CD4-positive, alpha-beta T cell treated with Interleukin-17A for 1 hour (primary cell): Measurements from ENCODE around the gene CSNK1G1.

ENCODE experiments used
- DNase-seq: peaks from one replicate; pipeline ENCODE4 v3.0.0-alpha.2; 2020

Gene CSNK1G1

DNA sequence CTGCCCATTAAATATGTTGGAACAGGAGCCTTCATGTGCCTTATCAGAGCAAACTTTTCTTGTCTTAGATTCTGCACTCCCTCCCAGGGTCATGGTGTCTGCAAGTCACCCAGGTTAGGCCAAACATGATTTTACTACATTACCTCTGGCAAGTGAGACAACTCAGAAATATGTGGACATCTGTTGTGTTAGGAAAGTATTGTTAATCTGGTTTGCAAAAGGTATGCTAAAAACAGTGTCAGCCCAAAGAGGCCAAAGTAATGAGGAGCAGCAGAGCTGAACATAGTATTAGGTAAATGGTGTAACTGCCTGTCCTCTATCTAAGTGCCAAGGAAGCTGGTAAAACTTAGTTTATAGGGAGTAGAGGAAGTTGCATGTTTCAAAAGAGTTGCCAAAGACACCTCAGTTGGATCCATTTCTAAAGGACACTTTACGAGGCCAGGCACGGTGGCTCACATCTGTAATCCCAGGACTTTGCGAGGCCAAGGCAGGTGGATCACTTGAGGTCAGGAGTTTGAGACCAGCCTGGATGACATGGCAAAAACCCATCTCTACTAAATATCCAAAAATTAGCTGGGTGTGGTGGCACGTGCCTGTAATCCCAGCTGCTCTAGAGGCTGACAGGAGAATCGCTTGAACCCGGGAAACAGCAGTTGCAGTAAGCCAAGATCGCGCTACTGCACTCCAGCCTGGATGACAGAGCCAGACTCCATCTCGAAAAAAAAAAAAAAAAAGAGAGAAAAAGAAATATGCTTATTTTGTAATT lies 170.6 kb downstream of the CSNK1G1 start:
- no peak for DNase-seq

DNA sequence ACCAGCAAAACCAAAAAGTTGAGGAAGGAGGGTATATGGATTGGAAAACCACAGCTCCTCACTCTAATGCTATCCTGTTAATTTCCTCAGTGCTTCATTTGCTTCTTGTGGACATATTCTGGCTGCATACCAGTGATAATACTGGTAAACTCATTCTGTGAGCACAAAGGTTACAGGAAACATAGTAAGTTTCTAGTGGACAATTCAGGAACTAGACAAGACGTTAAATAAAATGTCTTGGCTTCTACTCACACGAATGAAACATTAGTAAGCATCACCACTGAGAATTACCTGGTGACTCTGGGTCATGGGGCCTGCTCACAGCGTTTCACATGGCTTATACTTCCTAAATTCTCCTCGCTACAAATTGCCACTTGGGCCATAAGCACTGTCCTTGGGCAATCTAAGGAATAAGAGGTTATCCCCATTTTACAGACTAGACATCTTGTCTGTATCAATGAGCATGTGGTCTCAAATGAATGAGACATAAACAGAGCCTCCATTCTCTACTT lies 173.1 kb downstream of the CSNK1G1 start:
- no peak for DNase-seq

DNA sequence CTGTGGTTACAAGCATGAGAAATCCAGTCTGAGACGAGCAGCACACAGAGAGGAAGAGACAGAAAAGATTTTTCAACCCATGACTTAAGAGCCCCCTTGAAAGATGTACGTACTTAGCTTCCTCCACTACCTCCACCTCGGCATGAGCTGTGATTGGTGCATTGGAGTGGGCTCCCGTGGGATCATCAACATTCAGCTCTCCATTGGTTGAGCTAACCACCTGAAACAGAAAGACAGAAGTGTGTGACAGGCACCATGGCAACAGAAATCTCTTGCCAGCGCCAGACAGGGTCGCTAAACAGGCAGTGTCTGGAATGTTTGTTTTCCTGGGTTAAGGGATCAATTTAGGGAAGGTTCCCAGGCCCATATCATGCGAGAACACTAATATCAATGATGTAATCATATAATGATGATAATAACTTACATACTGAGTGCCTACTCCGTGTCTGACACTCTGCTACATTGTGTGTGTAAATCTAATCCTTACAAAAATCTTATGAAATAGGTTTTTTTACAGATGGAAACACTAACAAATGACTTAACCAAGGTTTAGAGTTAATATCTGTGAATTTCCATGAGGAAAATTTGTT lies 175.6 kb downstream of the CSNK1G1 start:
- DNase-seq, result no peak

DNA sequence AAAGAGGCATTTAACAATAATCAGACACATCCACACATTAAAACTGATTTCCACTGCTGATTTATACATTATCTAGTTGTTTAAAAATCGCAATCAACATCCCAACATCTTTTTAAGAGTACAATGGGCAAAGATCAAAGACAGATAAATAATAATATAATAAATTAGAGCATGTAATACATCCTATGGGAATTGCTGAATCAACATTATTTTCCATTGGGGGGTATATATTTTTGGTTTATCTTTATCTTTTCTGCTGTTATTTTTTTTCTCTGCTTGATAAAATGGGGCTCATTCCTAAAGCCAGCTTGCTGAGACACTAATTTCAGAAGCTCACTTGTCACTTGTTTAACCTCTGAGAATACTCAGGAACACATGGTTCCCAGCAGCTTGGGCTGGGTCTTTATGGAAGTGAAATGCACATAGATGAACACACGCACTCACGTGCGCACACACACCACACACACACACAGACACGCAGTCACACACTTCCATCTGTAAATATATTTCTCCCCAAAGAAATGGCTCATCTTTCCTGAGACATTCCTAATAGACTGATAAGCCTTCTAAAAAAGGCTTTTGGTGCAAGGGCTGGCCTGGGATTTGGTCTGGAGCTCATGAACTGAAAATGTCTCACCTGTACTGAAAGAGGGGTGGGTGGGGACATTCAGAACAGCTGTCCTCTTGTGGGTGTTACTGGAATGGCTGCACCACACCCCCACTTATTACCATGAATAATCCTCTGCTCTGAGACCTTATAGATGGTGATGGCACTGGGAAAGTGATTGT lies 189.7 kb downstream of the CSNK1G1 start:
- DNase-seq, result no peak

DNA sequence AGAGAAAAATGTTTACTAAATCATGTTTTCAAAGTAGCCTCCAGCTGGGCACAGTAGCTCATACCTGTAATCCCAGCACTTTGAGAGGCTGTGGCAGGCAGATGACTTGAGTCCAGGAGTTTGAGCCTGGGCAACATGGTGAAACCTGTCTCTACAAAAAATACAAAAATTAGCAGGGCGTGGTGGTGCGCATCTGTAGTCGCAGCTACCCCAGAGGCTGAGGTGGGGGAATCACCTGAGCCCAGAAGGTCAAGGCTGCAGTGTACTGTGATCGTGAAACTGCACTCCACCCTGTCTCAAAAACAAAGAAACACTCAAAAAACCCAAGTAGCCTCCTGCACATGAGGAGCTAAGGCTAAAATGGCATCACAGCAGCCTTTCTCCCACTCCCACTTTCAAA lies 191.5 kb downstream of the CSNK1G1 start:
- DNase-seq, result no peak

DNA sequence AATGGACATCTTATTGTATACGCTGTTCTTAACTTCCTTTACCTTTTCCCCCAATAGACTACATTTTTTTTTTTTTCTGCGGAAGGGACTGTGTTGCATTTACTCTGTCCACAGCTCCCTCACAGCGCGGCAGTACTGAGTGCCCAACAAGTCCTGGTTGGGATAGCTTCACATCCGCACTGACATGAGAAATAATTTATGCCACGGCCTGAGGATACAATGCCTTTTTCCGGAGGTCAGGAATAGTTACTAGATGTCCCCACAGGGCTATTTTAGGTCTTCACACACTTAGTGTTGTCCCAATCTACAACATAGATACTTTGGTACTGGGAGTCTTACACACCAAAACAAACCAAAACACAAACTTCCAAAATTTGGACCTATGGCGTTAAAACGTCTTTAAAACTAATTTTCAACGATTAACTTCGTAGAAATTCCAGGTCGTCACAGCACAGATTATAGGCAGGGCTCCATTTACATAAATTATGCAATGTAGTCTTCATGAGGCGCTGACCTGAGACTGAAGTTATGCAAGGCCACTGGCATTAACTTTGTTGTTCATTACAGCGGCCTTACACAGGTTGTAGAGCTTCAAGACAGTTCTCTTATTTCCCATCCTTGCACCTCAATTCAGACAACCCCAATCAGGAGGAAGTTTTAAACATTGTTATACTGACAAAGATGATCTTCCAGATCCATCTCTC lies 192.2 kb downstream of the CSNK1G1 start:
- no peak for DNase-seq

DNA sequence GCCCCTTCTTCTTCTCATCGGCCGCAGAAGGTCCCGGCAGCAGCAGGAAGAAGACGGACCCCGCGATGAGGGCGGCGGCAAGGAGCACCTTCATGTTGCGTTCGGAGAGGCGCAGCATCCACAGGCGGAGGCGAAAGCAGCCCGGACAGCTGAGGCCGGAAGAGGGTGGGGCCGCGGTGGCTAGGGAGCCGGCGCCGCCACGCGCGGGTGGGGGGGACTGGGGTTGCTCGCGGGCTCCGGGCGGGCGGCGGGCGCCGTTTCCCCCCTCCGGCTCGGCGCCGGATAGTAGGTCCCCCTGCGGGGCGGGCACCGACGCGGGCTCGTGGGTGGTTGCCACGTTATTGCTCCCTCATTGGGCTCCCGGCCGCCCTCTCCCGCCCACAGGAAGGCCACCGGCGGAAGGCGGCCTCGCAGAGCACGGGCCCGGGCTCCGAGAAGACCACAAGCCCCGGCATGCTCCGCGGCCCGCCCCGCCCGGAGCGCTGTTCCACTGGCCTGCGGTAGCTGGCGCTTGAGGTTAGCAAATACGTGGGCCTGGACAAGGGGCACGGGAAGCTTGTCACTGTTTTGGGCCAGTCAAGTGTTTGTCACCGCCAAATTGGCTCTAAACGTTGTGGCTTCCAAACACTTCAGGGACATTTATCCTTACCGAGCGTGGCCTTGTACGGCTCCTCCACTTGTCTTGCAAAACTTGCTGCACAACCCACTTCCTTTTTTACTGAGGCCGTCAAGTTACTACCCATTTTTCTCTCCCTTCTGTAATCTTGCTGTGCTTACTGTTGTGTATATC lies 192.9 kb downstream of the CSNK1G1 start, which contains the start of gene PPIB:
TSS of gene PPIB (minus strand) at position 154 of the 790 bp plus-strand sequence. CDS start at position 118, 36 bp downstream.
- peak; percentile 97 for DNase-seq

DNA sequence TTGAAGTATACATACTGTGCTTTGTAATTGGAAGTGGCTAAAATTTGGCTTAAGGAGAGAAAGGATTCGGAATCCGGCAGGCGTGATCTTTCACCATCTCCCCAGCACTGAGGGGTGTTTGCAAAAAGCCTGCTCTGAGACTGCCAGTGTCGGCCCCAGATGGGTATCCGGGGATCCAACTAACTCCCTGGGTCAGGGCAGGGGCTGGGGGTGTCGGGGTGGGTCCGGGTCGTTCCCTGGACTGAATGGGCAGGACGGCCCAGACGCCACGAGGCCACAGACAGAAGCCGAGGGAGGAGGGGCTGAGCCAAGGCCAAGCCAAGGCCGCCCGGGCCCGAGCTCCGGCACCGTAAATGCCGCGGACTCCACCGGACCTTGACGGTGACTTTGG lies 193.5 kb downstream of the CSNK1G1 start:
- no peak for DNase-seq

DNA sequence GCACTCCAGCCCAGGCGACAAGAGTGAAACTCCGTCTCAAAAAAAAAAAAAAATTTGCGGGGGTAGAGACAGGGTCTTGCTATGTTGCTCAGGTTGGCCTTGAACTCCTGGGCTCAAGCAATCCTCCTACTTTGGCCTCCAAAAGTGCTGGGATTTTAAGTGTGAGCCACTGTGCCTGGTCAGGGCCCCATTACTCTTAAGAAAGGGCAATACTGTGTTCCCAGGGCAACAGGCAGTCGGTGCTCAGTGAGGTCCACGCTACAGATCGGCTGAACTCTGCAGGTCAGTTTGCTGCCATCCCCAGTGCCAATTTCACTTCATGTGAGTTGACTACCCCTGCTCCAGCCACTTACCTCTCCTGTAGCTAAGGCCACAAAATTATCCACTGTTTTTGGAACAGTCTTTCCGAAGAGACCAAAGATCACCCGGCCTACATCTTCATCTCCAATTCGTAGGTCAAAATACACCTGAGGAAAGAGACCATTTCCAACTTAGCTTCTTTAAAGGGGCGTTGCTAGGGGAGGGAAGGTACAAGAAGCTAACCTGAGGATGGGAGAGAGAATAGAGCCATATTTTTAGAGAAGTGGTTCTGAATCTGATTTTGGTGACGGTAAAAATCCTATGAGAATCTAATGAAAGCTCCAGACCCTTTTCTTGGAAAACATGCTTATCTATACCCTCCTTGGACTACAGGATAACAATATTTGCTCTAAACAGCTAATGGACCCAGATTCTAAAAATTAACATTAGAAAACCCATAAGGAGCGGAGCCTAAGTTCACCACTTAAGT lies 194.1 kb downstream of the CSNK1G1 start:
- DNase-seq, result no peak

DNA sequence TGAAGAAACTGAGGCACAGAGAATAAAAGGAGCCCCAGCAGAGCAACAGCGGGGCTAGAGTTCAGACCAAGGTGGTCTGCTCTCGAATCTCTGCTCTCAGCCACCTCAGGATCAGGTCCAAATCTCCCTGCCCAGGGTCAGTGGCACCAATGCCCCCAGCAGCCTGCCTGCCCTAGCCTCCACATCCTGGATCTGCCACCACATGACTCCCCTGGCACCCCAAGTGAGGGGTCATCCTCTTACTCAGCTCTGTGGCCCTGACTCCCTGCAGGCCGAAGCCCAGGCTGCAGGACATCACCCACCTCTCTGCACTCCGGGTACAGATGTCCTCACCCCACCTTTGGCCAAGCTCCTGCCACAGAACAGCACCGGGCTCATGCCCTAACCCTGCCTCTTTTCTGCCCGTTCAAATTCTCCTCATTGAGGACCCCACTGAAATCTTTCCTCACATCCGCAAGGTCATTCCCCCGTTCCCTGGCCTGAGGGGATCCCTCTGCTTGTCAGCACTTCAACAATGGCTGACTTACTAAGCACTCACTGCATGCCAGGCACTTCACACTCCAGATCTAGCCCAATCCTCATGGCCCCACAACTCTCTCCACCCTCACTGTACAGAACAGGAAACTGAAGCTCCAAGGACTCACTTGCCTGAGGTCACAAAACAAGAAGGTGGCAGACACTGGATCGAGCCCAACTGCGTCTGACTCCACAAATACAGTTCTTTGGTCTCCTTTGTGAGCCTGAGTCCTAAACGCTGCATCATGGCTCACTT lies 197.4 kb downstream of the CSNK1G1 start:
- no peak for DNase-seq

DNA sequence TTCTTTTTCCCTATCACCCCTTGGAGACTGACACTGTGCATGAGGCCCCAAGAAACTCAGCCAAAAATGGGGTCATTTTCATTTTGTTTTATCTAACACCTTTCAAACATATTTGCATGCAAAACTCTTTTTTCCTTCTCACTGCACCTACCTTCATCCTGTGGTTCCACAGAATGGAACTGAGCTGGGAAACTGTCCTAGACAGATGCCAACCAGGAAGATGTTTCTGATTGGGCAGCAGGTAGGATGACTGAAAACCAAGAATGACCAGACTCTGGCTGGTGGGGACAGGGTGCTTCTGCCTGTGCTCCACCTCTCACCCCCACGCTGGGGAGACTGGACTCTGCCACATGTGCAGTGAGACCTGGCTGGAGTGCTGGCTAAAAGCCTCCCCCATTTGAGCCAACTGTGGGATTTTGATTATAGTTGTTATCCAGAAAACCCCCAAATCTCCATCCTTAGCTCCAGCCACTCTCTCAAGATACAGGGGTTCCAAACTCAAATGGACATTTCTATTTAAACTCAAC lies 198.3 kb downstream of the CSNK1G1 start:
- DNase-seq, result no peak

DNA sequence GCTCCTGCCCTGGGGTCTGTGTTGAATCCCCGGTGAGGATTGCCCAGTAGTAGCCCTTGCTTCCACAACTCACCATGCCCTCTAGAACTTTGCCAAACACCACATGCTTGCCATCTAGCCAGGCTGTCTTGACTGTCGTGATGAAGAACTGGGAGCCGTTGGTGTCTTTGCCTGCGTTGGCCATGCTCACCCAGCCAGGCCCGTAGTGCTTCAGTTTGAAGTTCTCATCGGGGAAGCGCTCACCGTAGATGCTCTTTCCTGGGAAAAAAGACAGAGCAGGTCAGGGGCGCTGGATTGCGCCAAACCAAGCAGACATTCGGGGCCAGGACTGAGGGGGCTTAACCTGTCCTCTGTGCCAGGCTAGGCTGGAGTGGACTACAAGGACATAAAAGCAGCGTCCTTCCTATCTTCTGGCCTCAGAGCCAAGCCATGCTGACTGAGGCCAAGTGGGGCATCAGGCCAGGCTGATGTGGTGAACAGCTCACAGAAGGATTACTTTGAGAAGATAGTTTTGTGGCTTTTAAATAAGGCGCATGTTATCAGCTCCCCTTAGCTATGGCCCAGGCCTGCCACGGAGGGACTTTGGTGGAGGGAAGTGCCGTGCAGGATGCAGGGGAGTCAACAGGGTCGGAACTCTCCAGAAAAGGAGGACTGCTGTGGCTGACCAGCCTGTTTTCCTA lies 199.2 kb downstream of the CSNK1G1 start:
- DNase-seq, result no peak

DNA sequence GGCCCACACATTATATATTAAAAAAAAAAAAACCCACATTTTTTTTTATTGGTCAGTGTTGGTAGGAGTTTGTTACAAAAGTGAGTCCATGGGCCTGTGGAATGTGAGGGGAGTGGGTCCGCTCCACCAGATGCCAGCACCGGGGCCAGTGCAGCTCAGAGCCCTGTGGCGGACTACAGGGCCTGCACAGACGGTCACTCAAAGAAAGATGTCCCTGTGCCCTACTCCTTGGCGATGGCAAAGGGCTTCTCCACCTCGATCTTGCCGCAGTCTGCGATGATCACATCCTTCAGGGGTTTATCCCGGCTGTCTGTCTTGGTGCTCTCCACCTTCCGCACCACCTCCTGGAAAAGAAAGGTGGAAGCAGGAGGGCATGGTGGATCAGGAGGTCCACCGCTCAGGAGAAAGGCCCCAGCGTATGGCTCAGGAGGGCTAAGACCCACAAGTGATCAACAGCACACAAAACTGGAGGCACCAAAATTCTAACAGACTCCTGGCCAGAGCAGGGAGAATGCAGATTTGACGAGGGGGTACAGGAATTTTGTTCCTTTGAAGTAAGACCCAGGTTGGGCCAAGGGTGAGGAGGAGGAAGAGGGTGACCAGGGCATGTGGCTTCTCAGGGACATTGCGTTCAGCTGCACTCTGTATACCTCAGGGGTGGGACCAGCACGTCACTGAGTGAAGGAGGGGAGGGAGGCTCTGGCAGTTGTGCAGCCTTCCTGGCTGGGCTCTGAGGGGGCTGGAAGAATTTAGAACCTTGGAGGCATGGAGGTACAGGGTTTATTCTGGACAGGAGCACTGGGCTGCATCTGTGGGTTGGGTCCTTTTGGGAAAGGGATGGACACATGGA lies 199.9 kb downstream of the CSNK1G1 start:
- no peak for DNase-seq

DNA sequence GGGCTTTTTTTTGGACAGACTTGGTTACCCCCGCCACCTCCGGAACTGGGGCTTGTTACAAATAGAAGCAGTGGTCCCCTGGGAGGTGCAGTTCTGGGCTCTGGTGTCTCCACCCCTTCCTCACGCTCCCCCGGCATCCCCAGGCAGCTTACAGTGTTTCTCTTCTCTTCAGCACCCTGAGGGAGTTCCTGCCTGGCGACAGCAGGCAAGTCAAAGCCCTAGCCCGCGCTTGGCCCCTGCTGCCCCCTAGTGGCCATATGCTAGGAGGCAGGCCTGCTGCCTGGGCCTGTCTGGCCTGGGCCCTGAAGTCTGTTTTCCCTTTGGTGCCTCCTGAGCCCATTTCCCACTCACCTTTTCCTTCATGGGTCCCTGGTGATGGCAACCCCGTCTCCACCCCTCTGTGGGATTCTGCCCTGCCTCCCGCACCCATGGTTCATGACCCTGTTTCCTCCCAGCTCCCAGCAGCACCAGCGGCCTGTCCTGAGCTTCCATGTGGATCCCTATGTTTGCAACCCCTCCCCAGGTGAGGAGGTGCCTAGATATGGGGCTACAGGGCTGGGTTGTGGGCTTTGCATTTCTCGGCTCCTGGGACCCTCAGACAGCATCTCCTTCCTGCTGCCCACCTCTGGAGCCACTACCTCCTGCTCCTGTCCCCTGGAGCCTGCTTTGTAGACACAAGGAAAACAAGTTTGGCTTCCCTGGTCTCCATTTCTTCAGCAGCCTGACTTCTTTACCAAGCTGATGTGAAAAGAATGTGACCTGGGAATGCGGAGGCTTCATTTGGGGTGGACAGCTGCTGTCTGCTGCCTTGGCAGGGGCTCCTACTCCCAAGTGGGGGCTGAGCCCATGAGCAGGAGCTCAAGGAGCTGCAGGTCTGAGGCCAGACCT lies 202.2 kb downstream of the CSNK1G1 start:
- peak; percentile 90 for DNase-seq

DNA sequence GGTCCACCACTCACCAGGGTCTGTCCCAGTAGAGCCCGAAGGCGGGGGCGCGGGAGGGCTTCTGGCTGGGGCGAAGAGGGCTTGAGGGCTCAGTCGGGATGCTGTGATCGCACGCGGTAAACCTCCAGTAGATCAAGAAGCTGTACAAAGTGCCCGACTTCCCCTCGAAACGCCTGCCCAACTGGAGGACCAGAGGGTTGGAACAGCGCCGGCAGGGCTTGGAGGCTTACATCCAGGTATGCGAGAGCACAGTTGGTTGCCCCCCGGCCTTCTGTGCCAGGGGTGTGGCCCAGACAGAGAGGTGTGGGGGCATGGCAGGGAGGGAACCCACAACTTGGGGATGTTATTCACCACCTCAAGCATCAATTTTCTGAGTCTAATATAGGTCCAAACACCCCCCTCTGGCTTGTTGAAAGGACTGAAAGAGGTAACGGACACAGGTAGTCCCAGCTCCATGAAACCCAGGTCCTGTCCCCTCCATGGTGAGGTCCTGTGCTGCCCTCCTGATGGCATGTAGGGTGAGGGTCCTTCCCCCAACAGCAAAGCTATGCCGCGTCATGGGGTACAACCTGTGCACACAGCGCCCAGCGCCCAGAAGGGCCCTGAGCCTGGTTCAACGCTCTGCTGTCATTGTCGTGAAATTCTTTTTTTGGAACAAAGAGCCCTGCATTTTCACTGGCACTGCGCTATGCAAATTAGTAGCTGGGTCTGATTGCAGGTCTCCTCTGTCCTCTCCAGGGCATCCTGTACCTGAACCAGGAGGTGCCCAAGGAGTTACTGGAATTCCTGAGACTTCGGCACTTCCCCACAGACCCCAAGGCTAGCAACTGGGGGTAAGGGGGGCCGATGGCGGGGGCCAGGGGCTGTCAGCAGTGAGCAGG lies 203.2 kb downstream of the CSNK1G1 start:
- no peak for DNase-seq

DNA sequence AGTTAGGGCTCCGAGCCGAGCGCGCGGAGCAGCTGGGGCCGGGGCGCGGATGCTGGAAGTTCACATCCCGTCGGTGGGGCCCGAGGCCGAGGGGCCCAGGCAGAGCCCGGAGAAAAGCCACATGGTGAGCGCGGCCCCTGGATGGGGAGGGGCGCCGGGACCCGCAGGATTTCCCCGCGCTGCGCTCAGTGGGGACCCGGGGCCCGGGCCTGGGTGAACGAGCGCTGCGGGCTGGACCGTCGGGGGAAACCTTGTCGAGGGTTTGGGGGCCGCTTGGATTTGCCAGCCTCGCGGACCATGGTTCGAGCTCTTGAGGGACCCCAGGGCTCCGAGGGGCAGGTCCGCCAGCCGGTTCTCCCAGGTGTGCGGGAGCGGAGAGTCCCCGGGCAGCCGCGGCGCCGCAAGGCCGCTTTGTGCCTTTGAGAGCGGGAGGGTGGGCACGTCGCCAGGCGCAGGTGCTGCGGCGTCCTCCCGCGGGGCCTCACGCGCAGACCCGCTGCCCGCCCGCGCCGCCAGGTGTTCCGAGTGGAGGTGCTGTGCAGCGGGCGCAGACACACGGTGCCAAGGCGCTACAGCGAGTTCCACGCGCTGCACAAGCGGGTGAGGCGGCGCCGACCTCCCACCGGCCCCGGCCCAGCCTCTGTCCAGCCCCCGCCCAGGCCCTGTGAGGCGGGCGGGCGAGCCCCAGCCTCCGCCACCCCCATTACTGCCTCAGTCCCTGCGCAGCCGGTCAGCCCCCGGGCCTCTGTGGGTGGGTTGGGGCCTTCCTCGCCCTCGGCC lies 204.1 kb downstream of the CSNK1G1 start, which contains the start of gene SNX22:
TSS of gene SNX22 (plus strand) at position 5 of the 780 bp plus-strand sequence. CDS start at position 50, 45 bp downstream.
- DNase-seq, result peak; percentile 26
